ENCODE measurements around the gene EHF.

Gene EHF

DNA sequence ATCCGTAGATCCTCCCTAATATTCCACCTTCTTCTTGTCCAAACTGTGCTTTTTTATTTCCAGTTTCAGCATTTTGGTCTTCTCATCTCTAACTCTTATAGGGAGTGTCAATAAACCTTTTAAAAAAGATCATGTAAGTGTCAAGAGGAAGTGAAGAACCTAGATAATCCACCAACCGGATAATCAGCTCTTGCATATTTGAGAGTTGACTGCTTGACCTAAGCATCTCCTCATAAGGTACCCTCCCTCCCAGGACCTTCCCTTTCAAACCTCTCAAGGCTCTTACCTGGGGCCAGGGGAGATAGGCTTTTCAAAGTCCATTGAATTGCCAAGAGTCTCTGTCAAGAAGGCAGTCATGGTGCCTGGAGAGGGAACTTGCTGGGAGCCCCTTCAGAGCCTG is 691 bp upstream of the EHF start:
- no peak overlapping the region for H3K4me3 ChIP-seq (ENCODE audit: low read depth, low read length)
- no peak for TF ChIP-seq CTCF (IDR thresholded peaks at IDR 0.05; ENCODE audit: insufficient read depth, low read depth, low read length, missing control alignments)

GRCh38 chr11:34621876-34622275 is 983 bp downstream of the EHF start:
- DNase-seq (ENCODE audit: low read depth): no peak
- no peak for TF ChIP-seq CTCF (IDR thresholded peaks at IDR 0.05; ENCODE audit: insufficient read depth, low read depth, low read length, missing control alignments)
- no peak overlapping the region for H3K4me3 ChIP-seq (ENCODE audit: low read depth, low read length)

More for the DNA sequence above, 691 bp upstream of the EHF start:
- DNase-seq (ENCODE audit: low read depth): no peak

- no peak for TF ChIP-seq CTCF (IDR thresholded peaks at IDR 0.05; ENCODE audit: insufficient read depth, low read depth, low read length, missing control alignments)
These were observed 2.6 kb downstream of the EHF start for GRCh38 chr11:34623463-34623862.

DNA sequence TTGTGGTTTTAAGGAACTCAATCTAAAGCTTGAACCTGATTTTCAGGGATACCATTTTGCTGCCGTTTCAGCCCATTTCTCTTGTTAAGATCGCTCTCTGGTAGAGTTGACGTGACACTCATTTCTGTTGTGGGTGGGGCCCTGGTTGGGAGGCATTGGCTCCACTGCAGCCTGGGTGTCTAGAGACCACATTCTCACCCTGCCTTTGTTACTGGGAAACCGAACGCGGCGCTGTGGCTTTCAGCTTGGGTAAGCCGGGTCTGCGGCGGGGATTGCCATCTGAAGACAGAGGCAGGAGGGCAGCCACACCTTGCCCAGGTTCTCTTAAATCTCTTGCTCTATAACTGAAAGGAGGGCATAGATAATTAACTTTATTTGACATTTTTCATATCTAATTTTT is 3.2 kb downstream of the EHF start:
- no peak overlapping the region for H3K4me3 ChIP-seq (ENCODE audit: low read depth, low read length)
- TF ChIP-seq CTCF (IDR thresholded peaks at IDR 0.05; ENCODE audit: insufficient read depth, low read depth, low read length, missing control alignments): no peak
- DNase-seq (ENCODE audit: low read depth): peak; percentile 82

More at GRCh38 chr11:34623463-34623862, 2.6 kb downstream of the EHF start:
- H3K4me3 ChIP-seq (ENCODE audit: low read depth, low read length): no peak overlapping the region
- peak; percentile 54 for DNase-seq (ENCODE audit: low read depth)

- no peak for DNase-seq (ENCODE audit: low read depth)
- H3K4me3 ChIP-seq (ENCODE audit: low read depth, low read length): no peak overlapping the region
- no peak for TF ChIP-seq CTCF (IDR thresholded peaks at IDR 0.05; ENCODE audit: insufficient read depth, low read depth, low read length, missing control alignments)
These were observed 4.7 kb downstream of the EHF start for GRCh38 chr11:34625576-34625975.

DNA sequence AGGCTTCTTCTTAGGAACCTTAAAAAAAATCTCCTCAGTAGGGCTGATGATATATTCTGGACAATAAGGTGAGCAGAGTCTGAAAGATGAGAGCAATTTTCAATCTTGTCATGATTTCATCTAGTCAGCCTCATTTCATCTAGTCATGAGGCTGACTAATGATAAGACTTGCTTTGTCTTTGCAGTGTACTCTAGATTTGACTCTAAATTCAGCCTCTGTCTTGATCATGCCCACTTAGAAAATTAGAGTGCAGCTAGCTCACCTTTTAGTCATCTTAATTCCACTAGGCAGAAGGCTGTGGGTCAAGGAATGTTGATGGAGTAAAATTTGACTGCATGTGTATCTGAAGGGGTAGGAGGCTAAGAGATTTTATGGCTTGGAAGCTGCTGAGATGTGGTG is 5.5 kb downstream of the EHF start:
- H3K4me3 ChIP-seq (ENCODE audit: low read depth, low read length): no peak overlapping the region
- no peak for DNase-seq (ENCODE audit: low read depth)
- no peak for TF ChIP-seq CTCF (IDR thresholded peaks at IDR 0.05; ENCODE audit: insufficient read depth, low read depth, low read length, missing control alignments)

DNA sequence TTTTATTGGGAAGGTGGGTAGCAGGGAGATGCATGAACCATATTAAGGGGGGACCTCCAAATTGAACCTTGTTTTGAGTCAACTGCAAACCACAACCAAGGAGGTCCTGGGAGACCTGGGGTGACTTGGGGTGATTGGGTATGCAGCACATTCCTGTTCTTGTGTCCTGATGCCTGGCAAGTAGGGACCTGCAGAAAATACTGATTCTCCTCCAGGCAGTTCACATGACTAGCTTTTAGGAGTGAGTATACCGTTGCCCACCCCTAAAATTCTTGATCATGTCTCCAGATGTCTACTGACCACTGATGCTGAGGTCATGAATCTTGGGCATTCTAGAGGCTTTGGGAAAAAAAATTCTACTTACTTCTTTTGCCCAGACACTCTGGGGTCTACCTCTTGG is 6.3 kb downstream of the EHF start:
- DNase-seq (ENCODE audit: low read depth): no peak
- H3K4me3 ChIP-seq (ENCODE audit: low read depth, low read length): no peak overlapping the region
- TF ChIP-seq CTCF (IDR thresholded peaks at IDR 0.05; ENCODE audit: insufficient read depth, low read depth, low read length, missing control alignments): no peak

Data from GM12865 (cell line).